HCT116 (cell line): Measurements from ENCODE around the gene SLC34A2. TPM values are rescaled to one million over a fixed set of nuclear protein-coding genes. Genes with fewer than 3 reads are reported as not detected.

Experiments used
- ATAC-seq: fragments of 200-7000 bp; cut with Tn5 transposase; 2 replicates; pipeline ENCODE4 v1.9.1; 2020; ENCODE audit warnings: mild to moderate bottlenecking, moderate library complexity
- BruUV-seq: library from RNA; stranded (reverse); fragments of 400-500 nt; replicated peaks from 2 replicates; lab custom pipeline; 2021; lab: Mats Ljungman, UMichigan
- CTCF ChIA-PET: fragments of 300-600 bp; sonication (Branson Sonifier 250); formaldehyde crosslinking; loops from one replicate; lab custom pipeline; 2021; ENCODE audit warnings: antibody characterized with exemption; lab: Charles Lee
- POLR2A ChIA-PET: fragments of 300-600, 350-600 bp; sonication (Branson Sonifier 250); formaldehyde crosslinking; loops from one replicate; lab custom pipeline; 2021; ENCODE audit warnings: antibody characterized with exemption; lab: Charles Lee
- RAD21 ChIA-PET, 2 experiments: fragments of 300-600 bp; sonication (Branson Sonifier 250); formaldehyde crosslinking; loops; one replicate each; lab custom pipeline; 2023; ENCODE audit warnings: low total read pairs in 2 of 2; ENCODE audit not compliant: uncharacterized antibody in 2 of 2, unreplicated experiment in 2 of 2, low non-redundant PET in 1 of 2; lab: Charles Lee
- DNase-seq: peaks from one replicate; pipeline ENCODE4 v3.0.0-alpha.2; 2010; ENCODE audit warnings: low read depth, low spot score
- H2AFZ ChIP-seq: fragments of 200-600 bp; shearing (Covaris generic), sonication (generic); 2 replicates; pipeline ENCODE4 v1.6.1; 2017; ENCODE audit warnings: low read depth, mixed run types, mixed read lengths, antibody characterized with exemption, low read length; ENCODE audit not compliant: poor library complexity, severe bottlenecking
- H3K27ac ChIP-seq: 2 replicates; pipeline ENCODE4 v1.5.1; 2012; ENCODE audit warnings: low read depth, low read length
- H3K27me3 ChIP-seq: fragments of 200-600 bp; sonication (generic); 2 replicates; pipeline ENCODE4 v1.6.1; 2016; ENCODE audit warnings: mixed run types, low read length, mixed read lengths; ENCODE audit not compliant: insufficient read depth
- H3K36me3 ChIP-seq, 2 experiments: fragments of 200-500 bp in 1 of 2; fragments of 200-600 bp in 1 of 2; sonication (Bioruptor generic) in 1 of 2; sonication (generic) in 1 of 2; 2 replicates each; pipeline versions ENCODE4 v1.5.1 to v1.6.1; 2014 to 2016; ENCODE audit warnings: low read length in 2 of 2, inconsistent platforms in 1 of 2, mixed read lengths in 1 of 2, mixed run types in 1 of 2; ENCODE audit not compliant: insufficient read depth in 2 of 2, control insufficient read depth in 1 of 2
- H3K4me1 ChIP-seq, 2 experiments: fragments of 200-600 bp in 1 of 2; sonication (generic) in 1 of 2; 2 replicates each; pipeline versions ENCODE4 v1.5.1 to v1.6.1; 2012 to 2017; ENCODE audit warnings: low read length in 2 of 2, inconsistent platforms in 1 of 2, mild to moderate bottlenecking in 1 of 2, mixed read lengths in 1 of 2, mixed run types in 1 of 2, moderate library complexity in 1 of 2; ENCODE audit not compliant: insufficient read depth in 2 of 2, control insufficient read depth in 1 of 2
- H3K4me2 ChIP-seq: fragments of 200-600 bp; sonication (generic); 2 replicates; pipeline ENCODE4 v1.6.1; 2017; ENCODE audit warnings: mixed run types, low read length, mixed read lengths
- H3K4me3 ChIP-seq, 2 experiments: fragments of 200-600 bp in 1 of 2; sonication (generic) in 1 of 2; replicated peaks in 1 of 2; 2 replicates each; pipeline ENCODE4 v1.5.1; 2011 to 2016; ENCODE audit warnings: low read length in 2 of 2, control low read depth in 1 of 2, low read depth in 1 of 2, mild to moderate bottlenecking in 1 of 2, mixed read lengths in 1 of 2, mixed run types in 1 of 2
- H3K79me2 ChIP-seq: fragments of 200-600 bp; sonication (generic); 2 replicates; pipeline ENCODE4 v1.6.1; 2017; ENCODE audit warnings: mild to moderate bottlenecking, mixed run types, low read length, moderate library complexity, mixed read lengths; ENCODE audit not compliant: insufficient read depth
- H3K9ac ChIP-seq: fragments of 200-600 bp; sonication (generic); 2 replicates; pipeline ENCODE4 v1.6.1; 2016; ENCODE audit warnings: low read length, mixed read lengths
- H3K9me2 ChIP-seq: fragments of 200-600 bp; sonication (generic), shearing (Covaris generic); 2 replicates; pipeline ENCODE4 v1.6.1; 2017; ENCODE audit warnings: mixed run types, mild to moderate bottlenecking, moderate library complexity; ENCODE audit not compliant: insufficient read depth
- H3K9me3 ChIP-seq, 2 experiments: fragments of 200-500 bp in 1 of 2; fragments of 200-600 bp in 1 of 2; sonication (Bioruptor generic) in 1 of 2; sonication (generic) in 1 of 2; 2 replicates each; pipeline ENCODE4 v1.6.1; 2014 to 2017; ENCODE audit warnings: low read length in 2 of 2, mixed read lengths in 2 of 2, inconsistent platforms in 1 of 2, low read depth in 1 of 2, mild to moderate bottlenecking in 1 of 2, mixed run types in 1 of 2, moderate library complexity in 1 of 2; ENCODE audit not compliant: control insufficient read depth in 1 of 2, insufficient read depth in 1 of 2
- H4K20me1 ChIP-seq: fragments of 200-600 bp; sonication (generic), shearing (Covaris generic); 2 replicates; pipeline ENCODE4 v1.6.1; 2017; ENCODE audit warnings: mixed run types, mild to moderate bottlenecking, moderate library complexity; ENCODE audit not compliant: insufficient read depth
- CEBPB ChIP-seq: IDR thresholded peaks from 2 replicates; pipeline ENCODE4 v1.6.1; 2012; ENCODE audit warnings: low read depth
- CTCF ChIP-seq, 3 experiments: fragments of 200-600 bp in 1 of 3; sonication (generic) in 1 of 3; IDR thresholded peaks in 2 of 3; conservative IDR thresholded peaks in 1 of 3; 2 replicates each; pipeline ENCODE4 v1.5.1; 2012 to 2017; ENCODE audit warnings: low read depth in 2 of 3, low read length in 2 of 3, antibody characterized with exemption in 1 of 3, borderline replicate concordance in 1 of 3, control low read depth in 1 of 3, mild to moderate bottlenecking in 1 of 3, mixed read lengths in 1 of 3, mixed run types in 1 of 3, moderate library complexity in 1 of 3; ENCODE audit not compliant: insufficient read depth in 1 of 3
- EGR1 ChIP-seq: IDR thresholded peaks from 2 replicates; pipeline ENCODE4 v1.6.1; 2012; ENCODE audit warnings: low read depth
- EZH2phosphoT487 ChIP-seq: fragments of 200-600 bp; IDR thresholded peaks from 2 replicates; pipeline ENCODE4 v1.6.1; 2018; ENCODE audit warnings: antibody characterized with exemption, borderline replicate concordance
- FOSL1 ChIP-seq: IDR thresholded peaks from 2 replicates; pipeline ENCODE4 v1.6.1; 2012; ENCODE audit warnings: low read depth
- MAX ChIP-seq: IDR thresholded peaks from 2 replicates; pipeline ENCODE4 v1.6.1; 2012
- POLR2A ChIP-seq: IDR thresholded peaks from 2 replicates; pipeline ENCODE4 v1.7.0; 2011; ENCODE audit warnings: borderline replicate concordance; ENCODE audit not compliant: insufficient read depth, insufficient read length; ENCODE audit errors: extremely low read depth
- POLR2AphosphoS5 ChIP-seq: IDR thresholded peaks from 2 replicates; pipeline ENCODE4 v1.6.1; 2011; ENCODE audit warnings: mild to moderate bottlenecking, low read depth, low read length, moderate library complexity
- RAD21 ChIP-seq: IDR thresholded peaks from 2 replicates; pipeline ENCODE4 v1.6.1; 2012; ENCODE audit warnings: low read depth, mild to moderate bottlenecking
- ZFX ChIP-seq: fragments of 450-650 bp; IDR thresholded peaks from 2 replicates; pipeline ENCODE4 v1.6.1; 2017
- ZNF274 ChIP-seq: fragments of 200-500 bp; sonication (Bioruptor generic); IDR thresholded peaks from 2 replicates; pipeline ENCODE4 v1.6.1; 2014; ENCODE audit warnings: mild to moderate bottlenecking, low read depth, low read length, inconsistent platforms
- intact Hi-C: fragments of 100-400 bp; cut with micrococcal nuclease; formaldehyde crosslinking; loops from 2 replicates; pipeline ENCODE4 v1.10.0; 2022
- total RNA-seq: library from RNA; stranded (reverse); gene quantifications from one replicate; pipeline ENCODE4 v1.2.1, GENCODE V29; 2021; ENCODE audit not compliant: unreplicated experiment

The SLC34A2 gene
- total RNA-seq, 1 experiment from 2014 or later = 2.2 TPM

GRCh38 chr4:25662306-25662705, 6.7 kb downstream of the SLC34A2 start:
- Histone ChIP-seq H3K4me2 (no peak overlapping the region), H2AFZ (no peak overlapping the region), H3K9me2 (no peaks in the 10 kb centered on the region), H3K9ac (no peak overlapping the region), H3K27ac (no peak overlapping the region), H3K79me2 (no peaks in the 10 kb centered on the region), H3K4me3 (no peak overlapping the region), H3K4me1 (no peaks in the 10 kb centered on the region), H3K9me3 (no peaks in the 10 kb centered on the region), H4K20me1 (no peaks in the 10 kb centered on the region), H3K27me3 (no peaks in the 10 kb centered on the region; the same call in 1 of the 2 replicates), H3K36me3 (no peaks in the 10 kb centered on the region)
- ATAC-seq (no peak), DNase-seq (no peak)
- intact Hi-C loops = no loop called here
- POLR2A ChIA-PET = no interaction called here
- CTCF ChIA-PET = no interaction called here
- TF ChIP-seq MAX (no peak), EZH2phosphoT487 (no peak), POLR2AphosphoS5 (no peak), CEBPB (no peak)
- RAD21 ChIA-PET = no interaction called here
- BruUV-seq = no TSS peak

GRCh38 chr4:25663781-25664180, 8.1 kb downstream of the SLC34A2 start:
- Histone ChIP-seq H3K27ac (no peak overlapping the region), H3K9ac (no peak overlapping the region), H3K36me3 (no peaks in the 10 kb centered on the region), H3K27me3 (no peaks in the 10 kb centered on the region; the same call in 1 of the 2 replicates), H3K79me2 (no peaks in the 10 kb centered on the region), H3K9me3 (no peaks in the 10 kb centered on the region), H3K9me2 (no peaks in the 10 kb centered on the region), H3K4me3 (no peak overlapping the region), H3K4me1 (peaks cover 0 to 6% of the 10 kb centered on the region in 2 experiments; a peak in 1 of 4 replicates), H2AFZ (no peak overlapping the region), H4K20me1 (no peaks in the 10 kb centered on the region), H3K4me2 (no peak overlapping the region)
- ChIA-PET POLR2A (no interaction called here), CTCF (no interaction called here), RAD21 (no interaction called here)
- TF ChIP-seq CTCF (IDR thresholded peaks at IDR 0.05 in 2 of 3, conservative IDR thresholded peaks at IDR 0.05 in 1 of 3; ENCODE audit: borderline replicate concordance in 1 of 3, insufficient read depth in 1 of 3, low read depth in 2 of 3, low read length in 2 of 3) (no peak), ZFX (no peak), EGR1 (no peak), FOSL1 (no peak), ZNF274 (no peak), RAD21 (no peak), EZH2phosphoT487 (no peak), POLR2A (no peak)
- no TSS peak for BruUV-seq
- DNase-seq (no peak), ATAC-seq (no peak)
- intact Hi-C loops = no loop called here
